ENCODE data around the gene STX5.
"Not testable (repeated sequence)": the region's sequence is repeated elsewhere in the genome, so short reads cannot be mapped to it uniquely, and the experiment has no call there.

STX5 gene

GRCh38 chr11:62842171-62842741, 10.4 kb upstream of the STX5 start:
- no peaks in the 10 kb centered on the region for H3K27me3 ChIP-seq (ENCODE audit: control insufficient read depth, insufficient read depth, low read length)
- no peaks in the 10 kb centered on the region for H3K4me1 ChIP-seq (ENCODE audit: control insufficient read depth, insufficient read depth, low read length)
- H3K27ac ChIP-seq (ENCODE audit: low read length) = no peak overlapping the region
- H3K4me3 ChIP-seq (ENCODE audit: low read length) = peak overlapping the region; percentile 36; the same call in 1 of the 2 replicates
- H3K9me3 ChIP-seq (ENCODE audit: control insufficient read depth, insufficient read depth, low read length) = no peaks in the 10 kb centered on the region
- H3K36me3 ChIP-seq (ENCODE audit: control insufficient read depth, insufficient read depth, low read length) = no peaks in the 10 kb centered on the region
- no CpG with 5 or more reads among the region's 30 CpGs for WGBS (ENCODE audit: insufficient coverage, insufficient read length)
- DNase-seq (ENCODE audit: low read depth, low spot score) = no peak

GRCh38 chr11:62841361-62842170, 9.7 kb upstream of the STX5 start:
- no peaks in the 10 kb centered on the region for H3K4me1 ChIP-seq (ENCODE audit: control insufficient read depth, insufficient read depth, low read length)
- no peaks in the 10 kb centered on the region for H3K9me3 ChIP-seq (ENCODE audit: control insufficient read depth, insufficient read depth, low read length)
- H3K27ac ChIP-seq (ENCODE audit: low read length) = no peak overlapping the region
- H3K36me3 ChIP-seq (ENCODE audit: control insufficient read depth, insufficient read depth, low read length) = no peaks in the 10 kb centered on the region
- no peaks in the 10 kb centered on the region for H3K27me3 ChIP-seq (ENCODE audit: control insufficient read depth, insufficient read depth, low read length)
- peak overlapping the region; percentile 36; the same call in 1 of the 2 replicates for H3K4me3 ChIP-seq (ENCODE audit: low read length)
- WGBS (ENCODE audit: insufficient coverage, insufficient read length) = 100% methylated on average over 4 of the region's 33 CpGs
- DNase-seq (ENCODE audit: low read depth, low spot score) = peak; percentile 96

GRCh38 chr11:62840721-62841360, 9.0 kb upstream of the STX5 start:
- H3K9me3 ChIP-seq (ENCODE audit: control insufficient read depth, insufficient read depth, low read length); H3K27ac ChIP-seq (ENCODE audit: low read length); H3K36me3 ChIP-seq (ENCODE audit: control insufficient read depth, insufficient read depth, low read length); DNase-seq (ENCODE audit: low read depth, low spot score); H3K27me3 ChIP-seq (ENCODE audit: control insufficient read depth, insufficient read depth, low read length); H3K4me1 ChIP-seq (ENCODE audit: control insufficient read depth, insufficient read depth, low read length): not testable (repeated sequence)
- WGBS (ENCODE audit: insufficient coverage, insufficient read length) = no CpG with 5 or more reads among the region's 41 CpGs
- H3K4me3 ChIP-seq (ENCODE audit: low read length) = peak overlapping the region; percentile 30; the same call in 1 of the 2 replicates

GRCh38 chr11:62839050-62839945, 7.4 kb upstream of the STX5 start, which contains the start of gene WDR74:
TSS of gene WDR74 (minus strand) at chr11:62839590. CDS start at chr11:62839570, 20 bp downstream.
- Histone ChIP-seq H3K27ac (ENCODE audit: low read length) (no peak within 1 kb of the TSS), H3K36me3 (ENCODE audit: control insufficient read depth, insufficient read depth, low read length) (peaks cover 16% of the 10 kb centered on the region), H3K4me1 (ENCODE audit: control insufficient read depth, insufficient read depth, low read length) (no peaks in the 10 kb centered on the region), H3K27me3 (ENCODE audit: control insufficient read depth, insufficient read depth, low read length) (no peaks in the 10 kb centered on the region), H3K4me3 (ENCODE audit: low read length) (peak within 1 kb of the TSS; percentile 92), H3K9me3 (ENCODE audit: control insufficient read depth, insufficient read depth, low read length) (no peaks in the 10 kb centered on the region)
- no CpG with 5 or more reads among the region's 62 CpGs for WGBS (ENCODE audit: insufficient coverage, insufficient read length)
- DNase-seq (ENCODE audit: low read depth, low spot score) = no peak

- DNase-seq (ENCODE audit: low read depth, low spot score) = no peak
- no peak overlapping the region for H3K27ac ChIP-seq (ENCODE audit: low read length)
- no peaks in the 10 kb centered on the region for H3K27me3 ChIP-seq (ENCODE audit: control insufficient read depth, insufficient read depth, low read length)
- H3K9me3 ChIP-seq (ENCODE audit: control insufficient read depth, insufficient read depth, low read length) = no peaks in the 10 kb centered on the region
- peaks cover 20% of the 10 kb centered on the region for H3K36me3 ChIP-seq (ENCODE audit: control insufficient read depth, insufficient read depth, low read length)
- H3K4me3 ChIP-seq (ENCODE audit: low read length) = no peak overlapping the region
- no peaks in the 10 kb centered on the region; the same call in 1 of the 2 replicates for H3K4me1 ChIP-seq (ENCODE audit: control insufficient read depth, insufficient read depth, low read length)
- no CpG with 5 or more reads among the region's 8 CpGs for WGBS (ENCODE audit: insufficient coverage, insufficient read length)
Observed at GRCh38 chr11:62835336-62835735, 3.5 kb upstream of the STX5 start.

- Histone ChIP-seq H3K9me3 (ENCODE audit: control insufficient read depth, insufficient read depth, low read length) (no peaks in the 10 kb centered on the region), H3K4me3 (ENCODE audit: low read length) (peak within 1 kb of the TSS; percentile 92; the same call in 1 of the 2 replicates), H3K27me3 (ENCODE audit: control insufficient read depth, insufficient read depth, low read length) (no peaks in the 10 kb centered on the region), H3K27ac (ENCODE audit: low read length) (no peak within 1 kb of the TSS), H3K36me3 (ENCODE audit: control insufficient read depth, insufficient read depth, low read length) (peaks cover 20% of the 10 kb centered on the region), H3K4me1 (ENCODE audit: control insufficient read depth, insufficient read depth, low read length) (no peaks in the 10 kb centered on the region; the same call in 1 of the 2 replicates)
- no CpG with 5 or more reads among the region's 40 CpGs for WGBS (ENCODE audit: insufficient coverage, insufficient read length)
- DNase-seq (ENCODE audit: low read depth, low spot score) = no peak
Observed at GRCh38 chr11:62832336-62833234, 734 bp upstream of the STX5 start, which contains the start of gene TEX54. TSS of gene TEX54 (minus strand) at chr11:62832841.

- no CpG with 5 or more reads among the region's 33 CpGs for WGBS (ENCODE audit: insufficient coverage, insufficient read length)
- H3K4me1 ChIP-seq (ENCODE audit: control insufficient read depth, insufficient read depth, low read length) = no peaks in the 10 kb centered on the region; the same call in 1 of the 2 replicates
- H3K36me3 ChIP-seq (ENCODE audit: control insufficient read depth, insufficient read depth, low read length) = peaks cover 20% of the 10 kb centered on the region
Observed at GRCh38 chr11:62830904-62831519, 839 bp downstream of the STX5 start.

GRCh38 chr11:62828130-62828529, 3.7 kb downstream of the STX5 start:
- peaks cover 17% of the 10 kb centered on the region for H3K36me3 ChIP-seq (ENCODE audit: control insufficient read depth, insufficient read depth, low read length)
- no CpG with 5 or more reads among the region's 8 CpGs for WGBS (ENCODE audit: insufficient coverage, insufficient read length)

More at GRCh38 chr11:62830904-62831519, 839 bp downstream of the STX5 start:
- Histone ChIP-seq H3K4me3 (ENCODE audit: low read length) (peak overlapping the region; percentile 92; the same call in 1 of the 2 replicates), H3K9me3 (ENCODE audit: control insufficient read depth, insufficient read depth, low read length) (no peaks in the 10 kb centered on the region), H3K27me3 (ENCODE audit: control insufficient read depth, insufficient read depth, low read length) (no peaks in the 10 kb centered on the region), H3K27ac (ENCODE audit: low read length) (no peak overlapping the region)
- DNase-seq (ENCODE audit: low read depth, low spot score) = no peak

GRCh38 chr11:62823677-62824076, 8.2 kb downstream of the STX5 start:
- no peak overlapping the region for H3K4me3 ChIP-seq (ENCODE audit: low read length)
- WGBS (ENCODE audit: insufficient coverage, insufficient read length) = no CpG with 5 or more reads among the region's 3 CpGs
- H3K36me3 ChIP-seq (ENCODE audit: control insufficient read depth, insufficient read depth, low read length) = peaks cover 26% of the 10 kb centered on the region
- H3K9me3 ChIP-seq (ENCODE audit: control insufficient read depth, insufficient read depth, low read length) = no peaks in the 10 kb centered on the region
- no peaks in the 10 kb centered on the region for H3K27me3 ChIP-seq (ENCODE audit: control insufficient read depth, insufficient read depth, low read length)
- no peaks in the 10 kb centered on the region for H3K4me1 ChIP-seq (ENCODE audit: control insufficient read depth, insufficient read depth, low read length)
- DNase-seq (ENCODE audit: low read depth, low spot score) = no peak
- H3K27ac ChIP-seq (ENCODE audit: low read length) = no peak overlapping the region

More at GRCh38 chr11:62828130-62828529, 3.7 kb downstream of the STX5 start:
- not testable (repeated sequence) for DNase-seq (ENCODE audit: low read depth, low spot score); H3K9me3 ChIP-seq (ENCODE audit: control insufficient read depth, insufficient read depth, low read length); H3K4me3 ChIP-seq (ENCODE audit: low read length); H3K4me1 ChIP-seq (ENCODE audit: control insufficient read depth, insufficient read depth, low read length); H3K27me3 ChIP-seq (ENCODE audit: control insufficient read depth, insufficient read depth, low read length); H3K27ac ChIP-seq (ENCODE audit: low read length)

Measured in iPS DF 6.9 (cell line).